GM19035 (cell line): Measurements from ENCODE around the gene CDC20B.

ENCODE experiments used
- ATAC-seq: cut with Tn5 transposase; IDR thresholded peaks from one replicate; pipeline ENCODE4 v1.9.1; 2021; ENCODE audit not compliant: unreplicated experiment

Gene CDC20B, protein sequence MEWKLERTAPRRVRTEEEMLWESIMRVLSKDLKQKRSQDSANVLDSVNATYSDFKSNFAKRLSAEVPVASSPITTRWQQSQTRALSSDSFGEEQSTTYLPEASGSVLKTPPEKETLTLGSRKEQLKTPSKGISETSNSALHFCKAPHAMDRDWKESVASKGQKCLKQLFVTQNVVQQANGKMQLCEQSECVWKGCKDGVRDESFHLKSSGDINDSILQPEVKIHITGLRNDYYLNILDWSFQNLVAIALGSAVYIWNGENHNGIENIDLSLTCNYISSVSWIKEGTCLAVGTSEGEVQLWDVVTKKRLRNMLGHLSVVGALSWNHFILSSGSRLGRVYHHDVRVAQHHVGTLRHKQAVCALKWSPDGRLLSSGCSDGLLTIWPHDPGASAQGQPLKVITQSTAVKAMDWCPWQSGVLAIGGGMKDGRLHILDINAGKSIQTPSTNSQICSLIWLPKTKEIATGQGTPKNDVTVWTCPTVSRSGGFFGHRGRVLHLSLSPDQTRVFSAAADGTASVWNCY

DNA sequence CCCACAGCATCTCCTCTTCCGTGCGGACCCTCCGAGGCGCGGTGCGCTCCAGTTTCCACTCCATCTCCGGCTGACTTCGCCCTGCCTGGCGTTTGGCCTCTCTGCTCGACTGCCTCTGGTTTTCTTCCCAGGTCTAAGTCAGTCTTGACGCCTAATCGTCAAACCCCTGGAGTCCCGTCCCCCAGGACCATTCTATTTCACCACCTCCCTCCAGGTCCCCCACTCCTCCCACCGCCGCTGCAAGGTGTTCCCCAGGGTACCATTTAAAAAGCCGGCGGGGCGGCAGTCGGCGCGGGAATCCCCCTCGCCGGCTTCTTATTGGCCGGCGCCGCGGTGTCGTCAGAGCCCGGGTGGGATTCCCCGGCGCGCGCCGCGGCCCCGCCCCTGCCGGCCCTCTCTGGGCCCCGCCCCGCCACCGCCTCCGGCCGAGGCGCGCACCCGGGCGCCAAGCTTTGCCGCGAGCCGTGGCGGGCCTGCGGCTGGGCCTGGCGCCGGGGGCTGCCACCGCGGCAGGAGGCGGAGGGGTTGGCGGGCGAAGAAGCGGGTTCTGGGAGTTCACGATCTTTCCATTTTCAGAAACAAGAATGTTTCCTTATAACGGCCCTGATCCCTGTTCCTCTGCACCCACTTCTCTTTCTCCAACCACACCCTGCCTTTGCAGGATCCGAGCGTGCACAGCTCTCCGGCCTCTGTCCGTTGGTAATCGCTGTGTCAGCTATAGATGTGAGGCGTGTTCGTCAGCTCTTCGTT lies at the start of gene CDC20B:
Gene CDC20B, minus strand, starts transcription at position 241 of the 750 bp plus-strand sequence. Its CDS starts 177 bp downstream, at position 64.
- ATAC-seq = peak; percentile 91

GRCh38 chr5:55222092-55222984 lies 49.4 kb upstream of the CDC20B start:
- ATAC-seq = no peak

GRCh38 chr5:55220433-55221185 lies 47.6 kb upstream of the CDC20B start:
- ATAC-seq = no peak

- no peak for ATAC-seq
These were observed 46.8 kb upstream of the CDC20B start for GRCh38 chr5:55219770-55220169.

DNA sequence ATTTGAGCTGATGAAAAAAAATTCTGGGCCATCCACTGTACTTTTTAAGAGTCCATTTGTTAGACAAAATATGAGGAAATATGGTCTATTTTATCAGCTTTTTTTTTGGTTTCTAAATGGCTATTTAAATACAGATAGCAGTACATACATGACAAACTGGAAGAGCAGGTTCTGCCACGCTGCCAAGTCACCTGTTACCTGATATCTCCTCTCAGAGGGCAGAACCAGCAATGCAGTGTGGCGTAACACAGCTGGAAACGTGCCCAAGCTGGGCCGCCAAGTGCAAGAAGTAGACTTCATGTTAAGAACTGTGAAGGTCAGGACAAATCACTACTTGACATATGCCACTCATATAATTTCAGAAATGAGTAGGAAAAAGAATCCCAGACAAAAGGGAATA lies 46.0 kb upstream of the CDC20B start:
- ATAC-seq = no peak

- ATAC-seq = no peak
These were observed 38.4 kb upstream of the CDC20B start for GRCh38 chr5:55211184-55211874.

DNA sequence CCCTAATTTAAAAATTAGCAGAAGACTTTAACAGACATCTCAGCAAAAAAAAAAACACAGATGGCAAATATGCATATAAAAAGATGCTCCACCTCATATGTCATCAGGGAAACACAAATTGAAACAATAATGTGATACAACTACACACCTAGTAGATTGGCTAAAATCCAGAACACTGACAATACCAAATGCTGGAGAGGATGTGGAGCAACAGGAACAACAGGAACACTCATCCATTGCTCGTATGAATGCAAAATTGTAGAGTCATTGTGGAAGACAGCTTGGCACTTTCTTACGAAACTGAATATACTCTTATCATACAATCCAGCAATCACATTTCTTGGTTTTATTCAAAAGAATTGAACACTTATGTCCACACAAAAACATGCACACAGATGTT lies 32.0 kb upstream of the CDC20B start:
- ATAC-seq = no peak

GRCh38 chr5:55191165-55191564 lies 18.2 kb upstream of the CDC20B start:
- no peak for ATAC-seq

DNA sequence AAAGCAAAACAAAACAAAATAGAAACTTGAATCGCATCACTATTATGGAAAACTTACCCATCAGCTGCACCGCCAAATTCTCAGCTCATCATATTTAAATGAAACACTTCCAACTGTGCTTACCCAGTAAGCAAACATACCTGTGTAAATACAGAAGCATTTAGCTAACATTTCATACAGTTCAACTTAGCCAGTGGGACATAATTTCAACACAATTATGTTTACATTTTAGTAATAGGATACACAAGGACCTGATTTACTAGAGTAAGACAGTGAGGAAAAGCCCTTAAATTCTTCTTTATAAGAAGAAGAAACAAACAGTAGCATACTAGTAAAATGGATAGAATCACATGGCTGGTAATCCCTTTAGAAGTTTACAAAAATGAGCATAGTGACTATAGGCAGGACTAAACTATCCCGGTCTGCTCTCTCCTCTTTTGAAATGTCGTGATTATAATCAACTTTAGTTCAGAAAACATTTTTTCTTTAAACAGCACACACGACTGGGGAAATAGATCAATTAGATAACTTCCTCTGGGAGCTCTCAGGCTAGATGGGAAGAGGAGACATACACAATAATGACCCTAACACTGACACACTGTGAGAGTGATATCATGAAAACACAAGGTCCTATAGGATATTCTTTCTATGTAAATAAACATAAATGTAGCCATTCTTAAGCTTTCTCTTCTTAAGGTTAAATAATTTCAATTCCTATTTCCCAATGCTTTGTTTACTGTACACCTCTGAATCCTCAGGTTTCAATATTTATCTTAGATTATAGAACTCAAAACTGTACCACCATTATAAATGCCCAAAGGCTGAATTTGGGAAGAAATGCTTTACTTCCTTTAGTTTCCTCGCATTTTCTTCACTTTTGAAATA lies 15.9 kb upstream of the CDC20B start:
- no peak for ATAC-seq

DNA sequence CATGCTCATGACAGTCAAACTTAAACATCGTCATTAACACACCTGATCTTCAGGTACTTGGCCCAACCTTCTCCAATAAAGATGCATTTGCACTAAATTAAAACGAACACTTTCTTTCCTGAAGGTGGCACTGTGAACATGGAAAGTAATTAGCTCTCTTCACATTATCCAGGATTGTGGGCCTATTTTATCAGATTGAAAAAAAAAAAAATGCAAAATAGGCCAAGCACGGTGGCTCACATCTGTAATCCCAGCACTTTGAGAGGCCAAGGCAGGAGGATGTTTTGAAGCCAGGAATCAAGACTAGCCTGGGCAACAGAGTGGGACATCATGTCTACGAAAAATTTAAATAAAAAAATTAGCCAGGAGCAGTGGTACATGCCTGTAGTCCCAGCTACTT lies 14.4 kb upstream of the CDC20B start:
- ATAC-seq = no peak

- no peak for ATAC-seq
These were observed 7.0 kb upstream of the CDC20B start for GRCh38 chr5:55180016-55180415.

- ATAC-seq = no peak
These were observed 4.1 kb upstream of the CDC20B start for GRCh38 chr5:55177078-55177477.

DNA sequence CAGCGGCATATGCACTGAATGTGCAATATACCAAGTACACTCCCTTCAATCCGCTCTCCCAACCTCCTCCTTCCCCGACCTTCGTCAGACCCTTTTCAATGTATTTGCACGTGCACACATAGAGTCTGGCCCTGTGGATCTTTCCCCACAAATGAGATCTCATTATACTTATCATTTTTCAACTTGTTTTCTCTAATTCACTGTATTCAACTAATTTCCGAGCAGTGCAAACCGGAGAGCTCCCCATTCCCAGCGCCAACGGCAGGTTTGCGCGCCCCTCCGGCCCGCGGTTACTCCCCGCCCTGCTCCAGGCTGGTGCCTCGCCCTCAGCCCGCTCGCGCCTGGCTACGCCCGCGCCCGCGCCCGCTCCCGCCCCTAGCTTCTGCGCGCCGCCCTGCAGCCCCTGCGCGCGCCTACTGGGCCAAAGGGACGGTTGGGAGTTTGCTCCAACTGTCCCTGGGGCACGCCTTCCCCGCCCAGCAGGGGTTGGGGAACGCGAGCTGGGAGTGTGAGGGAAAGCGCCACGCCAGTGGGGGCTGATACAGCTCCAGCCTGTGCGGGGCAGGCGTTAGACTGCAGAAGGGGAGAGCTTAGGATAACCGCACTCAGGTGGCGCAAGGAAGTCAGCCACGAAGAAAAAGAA lies 3.3 kb upstream of the CDC20B start:
- ATAC-seq = no peak

DNA sequence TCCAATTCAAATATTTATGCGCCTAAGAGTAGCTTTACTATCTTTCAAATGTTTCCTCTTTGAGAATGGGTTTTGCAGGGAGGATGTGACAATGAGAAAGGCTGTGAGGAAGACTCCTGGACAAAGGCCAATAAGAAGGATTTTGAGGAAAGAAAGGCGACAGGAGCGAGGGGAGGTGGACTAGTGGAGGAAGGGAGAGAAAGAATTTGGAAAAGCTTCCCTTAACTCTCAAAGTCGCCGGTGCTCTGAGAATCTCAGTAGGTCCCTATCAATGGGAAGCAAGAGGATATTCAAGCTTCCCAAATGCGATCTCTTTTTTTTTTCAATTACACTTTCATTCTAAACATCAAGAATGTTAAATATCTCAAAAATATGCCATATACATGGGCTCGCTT lies 2.8 kb upstream of the CDC20B start:
- no peak for ATAC-seq

GRCh38 chr5:55173687-55174230 lies 782 bp upstream of the CDC20B start:
- ATAC-seq = peak; percentile 7

- ATAC-seq = peak; percentile 50
These were observed 702 bp downstream of the CDC20B start for GRCh38 chr5:55172051-55172899.

- no peak for ATAC-seq
These were observed 1.5 kb downstream of the CDC20B start for GRCh38 chr5:55171471-55171870.
